Measurements from ENCODE around the gene KCNQ5. TPM values are rescaled to one million over a fixed set of nuclear protein-coding genes. Genes with fewer than 3 reads are reported as not detected.

The KCNQ5 gene
- total RNA-seq, 1 donor from 2014 or later: 0.39 TPM

GRCh38 chr6:72639920-72640614 is 18.2 kb downstream of the KCNQ5 start:
- DNase-seq: no peak

DNA sequence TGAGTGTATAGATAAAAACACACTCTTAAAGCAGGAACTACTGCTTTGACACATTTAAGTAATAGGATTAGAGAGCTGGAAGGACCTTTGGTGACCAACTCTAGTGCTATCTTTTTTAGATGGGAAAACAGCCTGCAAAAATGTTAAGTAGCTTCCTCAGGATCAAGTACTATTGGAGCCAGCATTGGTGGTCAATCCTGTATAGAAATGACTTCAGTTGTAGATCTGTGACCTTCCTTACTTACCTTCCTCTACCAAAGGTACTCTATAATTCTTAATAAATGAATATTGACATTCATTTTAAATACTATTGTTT is 18.7 kb downstream of the KCNQ5 start:
- no peak for DNase-seq

DNA sequence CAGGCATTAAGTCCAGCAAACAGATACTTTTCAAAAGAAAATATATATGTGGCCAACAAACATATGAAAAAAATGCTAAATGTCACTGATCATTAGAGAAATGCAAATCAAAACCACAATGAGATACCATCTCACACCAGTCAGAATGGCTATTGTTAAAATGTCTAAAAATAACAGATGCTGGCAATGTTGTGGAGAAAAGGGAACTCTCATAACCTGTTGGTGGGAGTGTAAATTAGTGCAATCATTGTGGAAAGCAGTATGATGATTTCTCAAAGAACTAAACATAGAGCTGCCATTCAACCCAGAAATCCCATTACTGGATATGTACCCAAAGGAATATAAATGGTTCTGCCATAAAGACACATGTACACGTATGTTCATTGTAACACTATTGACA is 20.6 kb downstream of the KCNQ5 start:
- DNase-seq: no peak

DNA sequence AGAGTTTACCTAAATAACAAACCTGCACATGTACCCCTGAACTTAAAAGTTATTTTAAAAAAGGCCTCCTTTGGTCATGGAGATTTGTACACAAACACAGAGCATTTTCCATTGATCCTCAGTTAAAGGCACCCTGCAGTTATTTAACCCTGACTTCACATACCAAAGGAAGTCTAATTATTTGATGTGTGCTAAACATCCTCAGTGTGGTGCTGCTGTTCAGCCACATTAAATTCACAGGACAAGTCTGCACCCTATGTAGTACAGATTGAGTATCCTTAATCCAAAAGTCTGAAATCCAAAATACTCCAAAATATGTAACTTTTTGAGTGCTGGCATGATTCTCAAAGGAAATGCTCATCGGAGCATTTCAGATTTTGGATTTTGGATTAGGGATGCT is 21.4 kb downstream of the KCNQ5 start:
- DNase-seq: no peak

DNA sequence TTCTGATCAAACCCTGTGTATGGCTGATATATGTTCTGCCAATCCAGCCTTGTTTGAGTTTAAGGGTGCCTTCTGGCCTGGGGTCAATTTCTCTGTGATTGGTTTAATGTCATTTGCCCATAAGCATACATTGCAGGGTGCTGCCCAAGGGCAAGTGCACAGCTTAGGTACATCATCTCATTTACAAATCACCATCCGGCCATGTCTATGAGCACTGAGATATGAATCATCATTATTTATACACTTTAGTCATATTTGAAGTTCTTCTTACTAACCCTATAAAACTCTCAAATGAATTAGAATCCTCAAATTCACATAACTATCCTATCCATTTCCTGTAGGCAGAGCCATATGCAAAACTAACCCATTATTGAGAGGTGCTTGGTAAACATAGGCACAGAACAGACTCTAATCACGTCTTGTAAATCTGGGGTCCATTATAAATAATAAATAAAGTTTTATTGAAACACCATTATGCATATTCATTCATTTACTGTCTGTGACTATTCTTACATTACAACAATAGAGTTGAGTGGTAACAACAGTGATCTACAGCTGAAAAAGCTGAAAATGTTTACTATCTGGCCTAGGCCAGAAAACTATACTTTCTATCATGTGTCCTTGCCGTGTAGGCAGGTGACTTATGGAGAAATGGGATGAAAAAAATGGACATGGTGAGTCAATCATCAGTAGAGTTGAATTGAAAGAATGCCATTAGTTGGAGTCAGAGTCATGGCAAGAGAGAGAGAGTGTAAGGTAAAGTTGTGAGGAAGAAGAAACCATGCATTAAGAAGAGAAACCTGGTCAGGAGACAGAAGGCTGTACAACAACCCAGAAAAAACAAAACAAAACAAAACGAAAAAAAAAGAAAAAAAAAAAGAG is 25.0 kb downstream of the KCNQ5 start:
- no peak for DNase-seq

DNA sequence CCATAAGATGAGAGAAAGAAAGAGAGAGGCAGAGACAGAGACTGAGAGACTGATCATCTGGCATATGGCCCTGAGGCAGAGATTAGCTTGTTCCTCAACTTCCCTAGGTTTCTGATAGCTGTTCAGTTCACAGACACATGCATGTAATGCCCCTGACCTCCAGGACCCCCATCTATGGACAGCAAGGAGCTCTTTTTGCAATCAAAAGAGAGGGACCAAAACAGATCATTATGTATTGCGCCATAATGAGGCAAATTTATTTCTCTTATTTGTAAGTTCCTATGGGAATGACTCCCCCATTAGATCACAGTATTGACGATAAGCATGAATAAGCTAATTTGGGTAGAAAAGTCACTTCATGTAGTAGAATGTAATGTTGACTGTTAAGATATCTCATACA is 25.6 kb downstream of the KCNQ5 start:
- DNase-seq: no peak

GRCh38 chr6:72649032-72649984 is 27.4 kb downstream of the KCNQ5 start:
- no peak for DNase-seq

GRCh38 chr6:72650081-72650745 is 28.3 kb downstream of the KCNQ5 start:
- no peak for DNase-seq

DNA sequence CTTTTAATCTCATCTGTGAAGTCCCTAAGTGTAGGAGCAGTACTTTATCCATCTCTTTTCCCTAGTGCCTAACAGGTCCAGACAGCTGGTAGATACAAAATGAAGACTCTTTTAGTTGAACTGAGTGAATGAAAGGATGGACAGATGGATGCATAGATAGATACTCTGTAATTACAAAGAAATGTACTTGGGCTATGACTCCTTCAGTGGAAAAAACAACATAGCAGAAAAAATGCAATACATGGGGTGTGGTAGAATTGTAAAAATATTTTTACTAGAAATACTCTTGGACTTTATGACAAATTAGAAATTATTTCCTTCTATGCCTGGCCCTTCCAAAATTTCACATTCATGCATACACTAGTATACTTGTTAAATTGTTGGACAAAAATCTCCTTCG is 29.3 kb downstream of the KCNQ5 start:
- DNase-seq: no peak

GRCh38 chr6:72651967-72652956 is 30.4 kb downstream of the KCNQ5 start:
- no peak for DNase-seq

- no peak for DNase-seq
Observed at GRCh38 chr6:72653026-72653425, 31.2 kb downstream of the KCNQ5 start.

GRCh38 chr6:72654071-72654621 is 32.3 kb downstream of the KCNQ5 start:
- no peak for DNase-seq

DNA sequence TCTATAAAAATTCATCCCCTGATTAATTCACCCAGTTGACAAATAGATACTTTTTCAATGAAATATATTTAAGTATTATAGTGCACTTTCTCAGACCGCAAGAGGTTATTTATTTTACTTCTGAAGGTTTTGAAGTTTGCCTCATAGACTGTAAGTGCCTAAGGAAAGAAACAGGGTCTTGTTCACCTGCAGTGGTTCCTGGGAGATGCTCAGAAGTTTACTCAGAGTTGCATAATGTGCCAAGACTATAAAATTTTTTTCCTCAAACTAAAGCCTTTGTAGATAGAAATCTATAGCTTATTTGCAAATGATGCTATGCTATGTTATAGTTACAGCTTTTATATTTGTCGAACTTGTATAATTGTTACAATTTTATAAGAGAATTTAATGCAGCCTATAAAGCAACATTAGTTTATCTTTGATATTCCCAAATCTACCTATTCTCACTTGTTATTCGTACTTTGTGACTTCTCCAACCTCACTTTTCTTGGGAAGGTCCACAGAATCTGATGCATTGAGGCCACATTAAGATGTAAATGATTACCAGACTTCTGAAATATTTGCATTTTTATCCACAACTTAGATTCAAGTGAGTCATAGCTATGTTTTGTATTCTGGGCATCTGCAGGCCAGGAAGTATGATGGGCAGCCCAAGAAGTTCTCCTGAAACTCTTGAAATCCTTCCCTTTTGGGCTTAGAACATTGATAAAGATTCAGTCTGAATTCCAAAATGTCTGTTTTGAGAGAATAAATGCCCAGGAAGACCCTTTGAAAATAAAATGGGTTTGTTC is 35.7 kb downstream of the KCNQ5 start:
- DNase-seq: no peak

- DNase-seq: no peak
Observed at GRCh38 chr6:72659754-72660153, 37.9 kb downstream of the KCNQ5 start.

- no peak for DNase-seq
Observed at GRCh38 chr6:72661411-72661810, 39.5 kb downstream of the KCNQ5 start.

DNA sequence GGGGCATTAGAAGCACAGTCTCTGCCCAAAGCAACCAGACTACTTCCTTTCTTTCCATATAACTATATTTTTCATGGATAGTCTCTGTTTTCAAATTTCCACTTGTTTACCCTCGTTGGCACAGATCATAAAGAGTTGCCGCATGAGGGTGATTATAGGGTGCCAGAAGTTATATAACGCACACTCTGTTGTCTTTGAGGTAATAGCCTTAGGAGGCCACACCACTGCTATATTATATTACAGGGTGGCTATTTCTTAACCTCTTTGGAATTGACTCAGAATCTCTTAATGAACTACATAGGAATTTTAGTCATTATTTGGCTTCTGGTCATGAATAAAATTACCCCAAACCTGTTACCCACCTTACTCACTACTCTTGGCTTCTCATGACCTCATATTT is 43.7 kb downstream of the KCNQ5 start:
- DNase-seq: no peak

DNA sequence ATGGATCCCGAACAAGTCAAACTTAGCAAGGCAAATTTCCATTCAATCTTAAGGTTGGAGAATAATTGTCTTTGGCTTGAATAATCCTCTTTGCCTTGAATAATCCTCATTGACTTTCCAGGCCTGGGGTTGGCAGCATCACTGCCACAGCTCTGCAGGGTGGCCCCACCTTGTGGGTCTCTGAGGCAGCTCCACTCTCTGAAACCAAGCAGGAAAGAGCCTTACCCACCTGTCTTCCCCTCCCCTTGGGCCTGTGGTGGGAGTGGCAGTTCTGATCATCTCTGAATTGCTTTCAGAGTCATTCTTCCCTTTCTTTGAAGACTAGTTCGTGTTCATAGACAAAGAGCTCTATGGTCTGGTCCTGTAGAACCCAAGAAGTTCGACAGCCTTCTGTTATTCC is 47.5 kb downstream of the KCNQ5 start:
- no peak for DNase-seq

GRCh38 chr6:72672906-72673305 is 51.0 kb downstream of the KCNQ5 start:
- no peak for DNase-seq

GRCh38 chr6:72674842-72675241 is 53.0 kb downstream of the KCNQ5 start:
- no peak for DNase-seq

GRCh38 chr6:72675396-72675795 is 53.5 kb downstream of the KCNQ5 start:
- no peak for DNase-seq

Measured in skin of body (tissue), 2 donors.